GM19193 (cell line): ENCODE results near the gene ACOX3.

Experiments used
- POLR2A ChIP-seq: IDR thresholded peaks from 4 replicates; pipeline ENCODE4 v1.6.1; 2011; ENCODE audit not compliant: insufficient read depth, insufficient read length; ENCODE audit errors: extremely low read depth

Gene ACOX3

DNA sequence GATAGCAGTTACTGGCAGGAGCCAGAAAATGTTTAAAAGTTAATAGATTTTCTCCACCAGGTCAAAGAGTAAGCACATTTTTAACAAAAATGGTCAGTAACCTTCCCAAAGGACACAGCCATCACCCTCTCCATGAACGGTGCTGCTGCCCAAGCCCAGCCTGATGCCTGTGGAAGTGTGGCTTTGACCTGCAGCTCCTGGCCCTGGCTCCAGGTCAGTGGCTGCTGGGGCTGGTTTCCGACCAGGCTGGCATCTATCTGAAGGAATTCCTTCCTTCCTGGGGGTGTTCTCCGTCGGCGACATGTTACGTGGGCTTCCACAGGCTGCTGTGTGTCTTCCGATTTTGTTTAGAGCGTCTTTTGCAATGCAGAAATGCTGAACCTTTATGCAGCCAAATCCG, 61.7 kb downstream of the ACOX3 start:
- no peak for TF ChIP-seq POLR2A

DNA sequence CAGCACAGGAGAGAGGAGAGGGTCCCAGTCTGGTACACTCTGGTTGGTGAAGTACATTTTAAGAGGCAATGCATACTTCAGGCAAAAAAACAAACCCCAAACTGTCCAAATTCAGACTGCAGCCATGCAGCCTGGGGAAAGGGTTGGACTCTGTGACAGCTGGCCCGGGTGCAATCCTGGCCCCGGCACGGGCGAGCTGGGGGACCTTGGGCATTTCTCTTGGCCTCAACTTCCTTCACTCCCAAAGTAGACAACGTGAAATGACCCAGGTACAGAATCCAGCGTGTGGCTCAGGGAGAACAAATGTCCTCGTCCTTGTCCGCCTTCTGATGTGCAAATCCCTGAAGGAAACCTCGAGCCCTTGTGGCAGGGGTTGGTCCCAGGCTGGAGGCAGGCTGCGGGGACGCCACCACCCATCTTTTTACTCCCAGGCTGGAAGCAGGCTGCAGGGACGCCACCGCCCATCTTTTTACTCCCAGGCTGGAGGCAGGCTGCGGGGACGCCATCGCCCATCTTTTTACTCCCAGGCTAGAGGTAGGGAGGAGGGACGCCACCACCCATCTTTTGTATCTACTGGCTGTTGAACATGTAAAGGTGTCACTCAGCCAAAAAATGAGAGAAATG, 62.3 kb downstream of the ACOX3 start:
- no peak for TF ChIP-seq POLR2A

DNA sequence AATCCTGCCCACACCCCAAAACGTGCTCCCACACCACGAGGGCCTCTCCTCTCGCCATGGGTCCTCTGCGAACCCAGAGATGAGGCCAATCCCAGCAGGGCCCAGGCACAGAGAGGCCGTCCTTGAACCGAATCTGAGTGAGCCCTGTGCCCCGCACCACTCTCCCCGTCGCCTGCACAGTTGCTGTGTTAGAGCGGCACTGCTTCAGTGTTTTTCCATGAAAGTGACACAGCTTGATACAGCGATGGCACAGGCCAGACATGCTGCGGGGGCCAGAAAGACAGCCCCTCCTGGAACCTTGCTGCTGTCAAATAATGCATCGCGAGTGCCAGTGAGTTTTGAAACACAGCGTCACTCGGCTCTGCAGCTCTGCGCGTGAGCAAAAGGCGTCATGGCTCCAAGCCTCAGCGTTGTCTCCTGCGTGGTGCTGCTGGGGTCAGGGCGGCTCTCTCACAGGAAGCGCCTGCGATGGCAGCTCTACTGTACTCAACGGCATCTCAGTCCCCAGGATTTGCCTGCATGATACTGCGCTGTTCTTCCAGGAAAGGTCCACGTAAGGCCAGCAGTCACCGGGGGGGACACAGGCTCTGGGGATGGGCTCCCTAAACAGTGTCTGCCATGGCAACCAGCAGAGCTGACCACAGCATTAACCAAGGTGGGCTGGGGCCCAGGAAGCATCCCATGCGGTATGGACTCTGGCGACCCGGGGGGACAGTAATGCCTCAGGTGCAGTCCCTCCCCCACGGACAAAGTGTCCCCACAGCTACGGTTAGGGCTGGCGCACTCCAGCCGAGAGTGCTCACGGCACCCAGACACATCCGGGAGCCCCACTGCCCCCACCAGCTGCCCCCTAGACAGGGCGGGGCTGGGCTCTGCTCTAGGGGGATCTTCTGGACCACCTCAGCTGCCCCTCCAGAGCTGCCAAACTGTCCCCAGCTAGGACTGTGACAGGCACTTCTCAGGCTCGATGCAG, 63.1 kb downstream of the ACOX3 start:
- no peak for TF ChIP-seq POLR2A

DNA sequence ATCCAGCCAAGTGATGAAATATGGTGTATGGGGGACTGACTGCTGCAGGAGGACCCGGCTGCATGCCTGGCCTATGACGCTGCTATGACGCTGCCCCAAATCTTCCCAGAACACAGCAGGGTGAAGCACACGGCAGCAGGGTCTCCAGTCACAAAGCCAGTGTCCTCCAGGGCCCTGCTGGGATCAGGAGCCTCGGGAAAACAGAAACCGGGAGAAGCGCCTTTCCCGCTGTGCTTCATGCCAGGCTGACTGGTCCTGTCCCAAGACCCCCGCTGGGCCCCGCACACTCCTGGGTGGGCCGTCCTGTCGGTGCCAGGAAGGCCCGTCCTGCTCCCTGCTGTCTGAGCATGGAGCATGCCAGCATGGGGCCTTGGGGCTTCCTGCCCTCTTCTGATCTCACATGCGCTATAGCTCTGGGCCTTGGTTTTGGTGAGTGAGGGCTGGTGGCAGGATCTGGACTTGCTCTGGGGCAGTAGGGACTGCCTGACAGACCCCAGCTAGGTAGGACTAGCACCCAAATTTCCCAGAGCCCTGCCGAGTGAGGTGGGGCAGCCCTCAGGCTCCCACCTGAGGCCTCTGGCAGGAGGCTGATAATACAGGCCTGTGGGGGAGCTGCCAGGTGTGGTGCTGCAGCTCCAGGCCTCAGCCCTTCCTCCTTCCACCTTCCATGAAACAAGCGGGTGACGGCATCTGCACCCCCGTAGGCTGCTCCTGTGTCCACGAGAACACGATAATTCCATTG, 64.0 kb downstream of the ACOX3 start:
- TF ChIP-seq POLR2A, result no peak

DNA sequence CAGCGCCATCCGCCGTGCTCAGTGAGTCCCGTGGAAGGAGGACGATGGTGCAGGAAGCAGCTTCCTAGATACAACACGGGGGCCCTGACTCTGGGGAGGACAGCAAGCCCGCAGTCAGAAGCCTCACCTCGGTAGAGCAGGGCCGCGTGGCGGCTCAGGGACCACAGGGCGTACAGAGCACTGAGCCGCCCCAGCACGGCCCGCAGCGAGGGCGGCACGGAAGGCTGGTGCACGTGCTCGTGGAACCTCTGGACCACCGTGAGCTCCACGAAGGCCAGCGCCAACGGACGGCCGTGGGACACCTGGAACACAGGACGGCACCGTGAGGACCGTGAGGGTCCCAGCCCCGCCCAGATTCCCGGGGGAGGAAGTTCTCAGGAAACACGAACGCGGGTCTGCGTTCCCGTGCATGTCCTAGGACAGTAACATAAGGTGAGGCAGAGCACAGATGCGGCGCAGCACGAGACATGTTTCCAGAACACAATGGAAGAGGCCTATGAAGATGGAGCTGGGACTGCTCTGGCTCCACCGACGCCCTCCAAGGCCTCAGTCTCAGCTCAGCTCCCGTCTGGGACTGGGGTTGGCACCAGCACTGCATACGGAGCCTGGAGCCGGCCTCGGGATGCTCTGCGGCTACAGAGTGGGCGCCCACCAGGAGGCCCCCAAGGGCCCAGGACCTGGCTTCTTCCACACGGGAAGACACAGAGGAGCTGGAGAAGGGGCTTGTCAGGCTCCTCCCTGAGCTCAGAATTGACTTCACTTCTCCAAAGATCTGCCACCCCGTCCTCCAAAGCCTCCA, 65.5 kb downstream of the ACOX3 start:
- TF ChIP-seq POLR2A, result no peak

DNA sequence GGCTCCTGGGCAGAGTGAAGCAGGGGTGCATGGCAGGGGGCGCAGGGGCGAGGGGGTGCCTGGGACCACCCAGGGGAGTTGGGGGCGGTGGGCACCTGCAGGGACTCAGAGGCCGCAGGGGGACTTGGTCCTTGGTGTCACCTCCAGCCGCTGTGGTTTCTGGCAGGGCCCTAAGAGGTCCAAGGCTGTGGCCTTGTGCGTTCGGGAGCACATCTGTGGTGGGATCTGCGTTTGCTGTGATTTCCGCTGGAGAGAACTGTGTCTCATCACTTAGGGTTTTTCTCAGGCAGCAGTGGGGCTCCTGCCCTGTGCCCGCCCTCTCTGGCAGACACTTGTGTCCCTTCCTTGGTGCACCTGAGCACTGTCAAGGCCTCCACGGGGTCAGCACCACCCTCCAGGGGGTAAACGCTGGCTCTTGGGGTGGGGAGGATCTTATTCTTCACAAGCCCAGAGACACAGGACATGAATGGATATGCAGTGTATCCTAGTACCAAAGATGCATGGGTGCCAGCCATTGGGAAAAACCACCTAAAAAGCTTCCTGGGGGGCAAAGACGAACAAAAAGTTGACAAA, 66.5 kb downstream of the ACOX3 start:
- no peak for TF ChIP-seq POLR2A

DNA sequence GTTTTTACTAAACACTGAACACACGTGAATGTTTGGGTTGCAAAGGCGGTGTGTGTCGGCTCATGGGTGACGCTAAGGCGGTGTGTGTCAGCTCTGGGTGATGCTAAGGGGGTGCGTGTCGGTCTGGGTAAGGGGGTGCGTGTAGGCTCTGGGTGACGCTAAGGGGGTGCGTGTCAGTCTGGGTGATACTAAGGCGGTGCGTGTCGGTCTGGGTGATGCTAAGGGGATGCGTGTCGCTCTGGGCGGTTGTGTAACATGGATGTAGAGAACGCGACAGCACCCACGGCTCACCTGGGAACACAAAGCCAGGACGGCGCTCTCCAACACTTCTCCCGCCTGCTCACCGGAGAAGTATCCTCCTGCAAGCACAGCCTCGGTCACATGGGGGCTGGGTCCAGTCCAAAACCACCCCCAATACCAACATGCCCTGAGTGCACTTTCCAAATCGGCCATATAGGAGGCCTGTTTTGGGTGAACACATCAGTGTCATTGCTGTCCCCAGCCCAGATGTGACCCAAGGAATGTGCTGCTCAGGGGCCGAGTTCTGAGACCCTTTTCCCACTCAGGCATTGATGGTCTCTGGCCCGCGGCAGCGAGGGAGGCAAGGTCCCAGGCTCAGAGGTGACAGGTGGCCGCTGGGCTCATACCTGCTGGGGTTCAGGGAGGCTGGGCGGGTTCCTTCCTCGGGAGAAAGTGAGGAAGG, 67.1 kb downstream of the ACOX3 start:
- no peak for TF ChIP-seq POLR2A

DNA sequence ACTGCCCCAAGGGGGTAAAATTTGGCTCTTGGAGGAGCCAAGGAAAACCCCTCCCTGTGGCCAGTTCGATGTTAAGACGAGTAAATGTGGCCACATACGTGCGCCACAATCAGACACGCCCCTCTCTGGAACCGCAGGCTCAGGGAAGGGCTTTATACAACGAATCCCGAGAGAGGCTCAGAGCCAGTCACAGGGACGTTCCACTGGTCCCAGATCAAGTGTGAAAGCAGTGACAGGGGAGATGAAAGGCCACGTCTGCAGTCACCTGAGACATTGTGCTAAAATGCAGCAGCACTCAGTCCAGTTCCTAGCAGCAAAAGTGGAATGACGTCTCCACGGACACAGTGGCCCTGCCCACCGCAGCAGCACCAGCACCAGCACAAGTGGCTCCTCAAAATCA, 68.0 kb downstream of the ACOX3 start:
- TF ChIP-seq POLR2A, result no peak

DNA sequence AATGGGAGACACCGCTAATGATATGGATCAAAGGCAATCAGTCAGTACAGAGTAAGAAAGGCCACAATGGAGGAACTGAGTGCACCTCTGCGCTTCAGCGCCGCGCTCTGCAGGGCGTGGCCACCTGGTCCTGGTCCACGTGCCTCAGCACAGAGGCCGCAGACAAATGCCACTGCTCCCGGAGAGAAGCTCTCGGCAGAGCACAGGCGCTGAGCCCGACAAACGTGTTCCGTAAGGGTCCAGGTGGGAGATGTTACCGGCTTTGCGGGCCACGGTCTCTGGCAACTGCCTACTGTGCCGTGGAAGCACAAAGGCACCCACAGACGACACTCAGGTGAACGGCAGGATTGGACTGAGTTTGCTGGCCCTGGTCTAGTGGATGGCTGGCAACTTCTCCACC, 68.9 kb downstream of the ACOX3 start:
- no peak for TF ChIP-seq POLR2A

DNA sequence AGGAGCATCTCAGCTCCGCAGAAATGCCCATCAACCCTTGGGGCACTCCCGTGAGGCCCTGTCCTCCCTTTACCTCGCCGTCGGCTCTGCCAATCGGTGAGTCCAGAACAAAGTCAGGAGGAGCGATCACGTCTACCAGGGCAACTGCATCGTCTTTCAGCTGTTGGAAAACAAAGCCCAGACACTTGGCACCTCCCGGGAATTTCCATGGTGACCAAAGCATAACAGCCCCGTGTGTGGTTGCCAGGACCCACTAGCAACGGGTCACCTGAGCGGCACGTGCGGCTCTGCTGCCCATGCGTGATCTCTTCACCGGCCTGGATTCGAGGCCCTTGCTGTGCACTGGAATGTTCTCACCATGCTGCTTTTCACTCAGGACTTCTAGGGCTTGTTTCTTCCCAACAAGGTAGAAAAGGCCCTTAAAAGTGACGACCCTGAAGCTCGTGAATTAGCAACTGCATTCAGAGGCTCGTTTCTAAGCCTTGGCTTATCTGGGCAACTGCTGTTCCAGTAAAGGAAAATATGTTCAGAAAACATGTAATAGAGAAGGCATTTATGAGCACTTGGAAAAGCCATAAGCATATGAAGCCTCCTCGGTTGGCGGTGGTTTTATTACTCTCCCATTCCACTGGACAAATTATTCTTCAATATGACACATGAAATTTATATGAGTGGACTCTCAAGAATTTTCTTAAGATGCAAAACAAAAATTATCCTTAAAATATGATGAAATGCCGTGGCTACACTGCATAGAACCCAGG, 69.5 kb downstream of the ACOX3 start:
- no peak for TF ChIP-seq POLR2A

DNA sequence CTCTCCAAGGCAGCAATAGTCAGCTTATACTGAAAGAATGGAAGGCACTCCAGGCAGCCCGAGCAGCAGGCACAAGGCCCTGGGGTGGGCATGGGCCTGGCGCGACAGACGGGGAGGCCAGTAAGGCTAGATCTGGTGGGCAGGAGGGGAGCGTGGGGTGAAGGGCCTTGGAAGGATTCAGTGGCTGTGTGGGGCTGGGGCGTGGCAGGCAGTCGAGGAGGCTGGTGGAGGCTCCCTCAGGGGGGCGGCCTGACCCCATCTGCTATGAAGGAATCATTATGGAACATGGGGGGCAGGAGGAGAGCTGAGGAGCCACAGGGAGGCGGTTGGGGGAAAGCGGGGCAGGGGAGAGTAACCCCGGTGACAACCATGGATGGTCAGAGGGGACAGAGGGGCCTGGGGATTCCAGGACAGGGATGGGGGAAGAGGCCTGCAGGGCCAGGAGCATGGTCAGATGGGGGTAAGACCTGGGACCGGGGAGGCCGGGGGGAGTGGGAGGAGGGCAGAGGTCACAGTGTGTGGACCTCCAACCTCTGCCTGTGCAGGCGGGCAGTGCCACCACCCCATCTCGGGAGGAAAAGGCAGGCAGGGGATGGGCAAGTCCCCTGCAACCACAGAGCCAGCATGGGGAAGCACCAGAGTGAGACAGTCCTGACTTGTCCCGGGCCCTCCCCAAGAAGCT, 70.3 kb downstream of the ACOX3 start:
- no peak for TF ChIP-seq POLR2A

DNA sequence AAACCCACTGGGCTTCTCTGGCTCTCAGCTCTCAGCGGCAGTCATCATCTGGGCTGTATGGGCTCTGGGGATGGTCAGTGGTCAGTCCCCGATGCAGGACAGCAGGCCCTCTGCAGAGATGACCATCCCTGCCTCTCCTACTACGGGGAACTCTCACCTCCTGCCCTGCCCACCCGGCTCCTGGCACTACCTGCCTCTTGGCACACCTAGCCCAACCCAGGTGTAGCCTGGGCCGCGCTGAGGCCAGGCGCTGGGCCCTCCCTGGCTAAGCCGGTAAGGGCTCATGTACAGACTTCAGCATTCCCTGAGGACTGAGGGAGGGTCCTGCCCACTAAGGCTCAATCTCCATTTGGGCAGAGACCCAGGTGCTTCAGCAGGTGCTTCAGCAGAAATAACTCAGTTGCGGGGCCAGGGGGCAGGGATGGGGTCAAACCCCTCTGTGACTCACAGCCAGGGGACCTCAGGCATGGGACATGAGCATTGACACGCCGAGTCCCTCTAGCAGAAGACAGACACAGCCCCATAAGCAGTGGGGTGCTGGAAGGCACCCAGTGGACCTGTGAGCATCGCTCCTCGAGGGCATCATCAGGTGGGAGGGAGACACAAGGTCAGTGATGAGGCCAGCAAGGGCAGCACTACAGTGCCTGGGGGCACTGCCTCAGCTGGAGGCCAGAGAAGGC, 71.0 kb downstream of the ACOX3 start:
- no peak for TF ChIP-seq POLR2A
